Common myeloid progenitor, CD34-positive (primary cell): ENCODE measurements around the gene ST14.

ENCODE experiments used
- CTCF ChIA-PET: fragments of 350-600 bp; sonication (Branson Sonifier 250); formaldehyde crosslinking; loops from one replicate; lab custom pipeline; 2021; ENCODE audit warnings: antibody characterized with exemption; lab: Charles Lee
- POLR2A ChIA-PET: fragments of 350-600 bp; sonication (Branson Sonifier 250); formaldehyde crosslinking; loops from one replicate; lab custom pipeline; 2021; ENCODE audit warnings: antibody characterized with exemption; lab: Charles Lee
- DNase-seq, 3 donors: peaks; one replicate each; pipeline versions ENCODE4 v3.0.0 to v3.0.0-alpha.2; 2013
- H3K27ac ChIP-seq, 2 experiments: 1 replicate in 1 of 2; 2 replicates in 1 of 2; pipeline ENCODE4 v1.7.0; 2013; ENCODE audit warnings: inconsistent platforms in 2 of 2, low read length in 2 of 2, mild to moderate bottlenecking in 2 of 2, low read depth in 1 of 2, moderate library complexity in 1 of 2; ENCODE audit not compliant: severe bottlenecking in 2 of 2, insufficient read depth in 1 of 2, poor library complexity in 1 of 2
- H3K27me3 ChIP-seq, 5 experiments: replicated peaks in 2 of 5; 1 replicate in 3 of 5; 2 replicates in 2 of 5; pipeline versions ENCODE4 v1.6.1 to v1.7.0; 2013; ENCODE audit warnings: low read length in 4 of 5, mild to moderate bottlenecking in 2 of 5, moderate library complexity in 2 of 5, inconsistent platforms in 1 of 5; ENCODE audit not compliant: insufficient read depth in 5 of 5, control insufficient read depth in 4 of 5
- H3K36me3 ChIP-seq, 4 experiments: 1 replicate in 2 of 4; 2 replicates in 2 of 4; pipeline versions ENCODE4 v1.6.1 to v1.7.0; 2013; ENCODE audit warnings: low read length in 3 of 4, control low read depth in 1 of 4, mild to moderate bottlenecking in 1 of 4; ENCODE audit not compliant: control insufficient read depth in 4 of 4, insufficient read depth in 4 of 4
- H3K4me1 ChIP-seq, 4 experiments: 1 replicate in 3 of 4; 2 replicates in 1 of 4; pipeline versions ENCODE4 v1.6.1 to v1.7.1; 2013; ENCODE audit warnings: low read length in 3 of 4, mild to moderate bottlenecking in 3 of 4, control low read depth in 1 of 4, inconsistent platforms in 1 of 4, moderate library complexity in 1 of 4; ENCODE audit not compliant: control insufficient read depth in 4 of 4, insufficient read depth in 4 of 4; ENCODE audit errors: control extremely low read depth in 1 of 4
- H3K4me3 ChIP-seq, 7 experiments: 1 replicate in 4 of 7; 2 replicates in 3 of 7; pipeline versions ENCODE4 v1.5.1 to v1.7.0; 2013; ENCODE audit warnings: mild to moderate bottlenecking in 7 of 7, low read length in 6 of 7, moderate library complexity in 6 of 7, inconsistent platforms in 2 of 7, low read depth in 2 of 7, control low read depth in 1 of 7; ENCODE audit not compliant: insufficient read depth in 4 of 7, control insufficient read depth in 1 of 7; ENCODE audit errors: extremely low read depth in 1 of 7
- H3K9me3 ChIP-seq, 5 experiments: 1 replicate in 4 of 5; 2 replicates in 1 of 5; pipeline versions ENCODE4 v1.6.1 to v1.7.1; 2013; ENCODE audit warnings: low read length in 4 of 5, mild to moderate bottlenecking in 2 of 5, inconsistent platforms in 1 of 5, low read depth in 1 of 5, moderate library complexity in 1 of 5; ENCODE audit not compliant: control insufficient read depth in 4 of 5, insufficient read depth in 2 of 5; ENCODE audit errors: control extremely low read depth in 1 of 5
- WGBS: methylation state at CpG from one replicate; pipeline ENCODE4 v1.1.5; 2013; ENCODE audit not compliant: insufficient coverage; 5-methylcytosine and 5-hydroxymethylcytosine counted together

Gene ST14

GRCh38 chr11:130131961-130132850 is 27.4 kb upstream of the ST14 start:
- Histone ChIP-seq H3K27me3 (no peaks in the 10 kb centered on the region), H3K4me1 (no peaks in the 10 kb centered on the region), H3K9me3 (no peaks in the 10 kb centered on the region), H3K27ac (no peak overlapping the region), H3K4me3 (no peak overlapping the region), H3K36me3 (peaks cover 7 to 90% (median 61%) of the 10 kb centered on the region in 4 experiments)
- ChIA-PET POLR2A (interaction anchor here (0.6 kb wide), 1 partner anchor 147 kb away, joined by 3 read pairs; no protein-coding TSS in a partner anchor), CTCF (interaction anchor here (0.6 to 9.2 kb wide), 33 partner anchors 11 to 254 kb away, joined by 3 to 150 read pairs (median 4); partner anchors contain the start of genes APLP2 and PRDM10)
- 94% methylated on average over 3 of the region's 9 CpGs for WGBS
- DNase-seq, result peak; percentile 75 to 87 (median 83)

- ChIA-PET CTCF (interaction anchor here (0.6 to 9.2 kb wide), 7 partner anchors 10 to 256 kb away, joined by 3 to 150 read pairs (median 14); no protein-coding TSS in a partner anchor), POLR2A (no interaction called here)
- Histone ChIP-seq H3K36me3 (peaks cover 7 to 84% (median 58%) of the 10 kb centered on the region in 4 experiments), H3K27me3 (no peaks in the 10 kb centered on the region), H3K27ac (no peak overlapping the region), H3K9me3 (no peaks in the 10 kb centered on the region), H3K4me3 (no peak overlapping the region), H3K4me1 (no peaks in the 10 kb centered on the region)
- DNase-seq, result no peak
- 98% methylated on average over 7 of the region's 8 CpGs for WGBS
Observed at GRCh38 chr11:130133716-130134115, 25.9 kb upstream of the ST14 start.

DNA sequence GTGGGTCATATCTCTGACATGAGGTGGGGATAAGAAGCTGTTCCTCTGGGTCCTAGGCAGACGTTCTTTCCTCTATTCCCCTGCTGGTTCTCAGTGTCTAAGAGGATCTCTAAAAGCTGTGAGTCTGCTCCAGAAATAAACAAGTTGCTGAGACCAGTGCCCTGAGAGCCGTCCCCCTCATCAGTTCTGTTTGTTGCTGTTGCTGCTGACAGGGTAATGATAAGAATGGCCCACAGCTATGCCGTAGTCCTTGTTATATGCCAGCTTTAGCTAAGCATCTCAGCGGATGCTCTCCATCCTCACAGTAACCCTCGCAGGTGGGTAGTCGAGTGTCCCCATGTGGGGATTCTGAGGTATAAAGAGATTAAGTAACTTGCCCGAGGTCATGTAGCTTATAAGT is 23.5 kb upstream of the ST14 start:
- H3K9me3 ChIP-seq, result no peaks in the 10 kb centered on the region
- CTCF ChIA-PET, result interaction anchor here (0.8 to 9.2 kb wide), 8 partner anchors 9 to 258 kb away, joined by 3 to 130 read pairs (median 7); no protein-coding TSS in a partner anchor
- 98% methylated on average over 7 of the region's 7 CpGs for WGBS
- H3K27ac ChIP-seq, result no peak overlapping the region
- DNase-seq, result no peak
- H3K4me1 ChIP-seq, result no peaks in the 10 kb centered on the region
- peaks cover 9 to 79% (median 49%) of the 10 kb centered on the region in 4 experiments for H3K36me3 ChIP-seq
- H3K27me3 ChIP-seq, result no peaks in the 10 kb centered on the region
- POLR2A ChIA-PET, result no interaction called here
- H3K4me3 ChIP-seq, result no peak overlapping the region

DNA sequence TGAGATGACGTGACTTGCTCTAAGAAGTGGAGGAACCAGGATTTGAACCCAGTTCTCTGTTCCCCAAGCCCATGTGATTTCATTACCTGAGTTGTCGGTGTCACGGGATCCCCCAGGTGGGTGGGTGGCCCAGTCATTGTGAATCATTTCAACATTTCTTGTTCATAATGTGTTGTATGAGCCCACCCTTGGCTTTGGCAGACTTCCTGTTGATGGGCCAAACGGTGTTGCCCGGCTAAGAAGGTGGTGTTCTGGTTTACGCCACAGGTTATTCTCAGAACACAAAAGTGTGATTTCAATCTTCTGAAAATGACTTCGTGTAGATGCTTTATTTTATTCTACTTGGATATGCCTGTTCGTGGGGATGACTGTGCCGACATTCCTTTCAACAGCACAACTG is 21.6 kb upstream of the ST14 start:
- peaks cover 11 to 87% (median 58%) of the 10 kb centered on the region in 4 experiments for H3K36me3 ChIP-seq
- POLR2A ChIA-PET, result no interaction called here

GRCh38 chr11:130139401-130139800 is 20.2 kb upstream of the ST14 start:
- Histone ChIP-seq H3K4me1 (peaks cover 0 to 2% (median 0%) of the 10 kb centered on the region in 4 experiments), H3K4me3 (no peak overlapping the region), H3K27me3 (no peaks in the 10 kb centered on the region), H3K9me3 (no peaks in the 10 kb centered on the region), H3K27ac (no peak overlapping the region), H3K36me3 (peaks cover 17 to 87% (median 58%) of the 10 kb centered on the region in 4 experiments)
- CTCF ChIA-PET, result interaction anchor here (1.3 kb wide), 1 partner anchor 9 kb away, joined by 4 read pairs; no protein-coding TSS in a partner anchor
- POLR2A ChIA-PET, result interaction anchor here (0.6 kb wide), 1 partner anchor 234 kb away, joined by 3 read pairs; no protein-coding TSS in a partner anchor
- DNase-seq, result no peak
- 98% methylated on average over 9 of the region's 13 CpGs for WGBS

More for the DNA sequence above, 21.6 kb upstream of the ST14 start:
- no peak for DNase-seq
- Histone ChIP-seq H3K4me3 (no peak overlapping the region), H3K27me3 (no peaks in the 10 kb centered on the region), H3K4me1 (no peaks in the 10 kb centered on the region), H3K27ac (no peak overlapping the region), H3K9me3 (no peaks in the 10 kb centered on the region)
- CTCF ChIA-PET, result interaction anchor here (9.2 kb wide), 1 partner anchor 260 kb away, joined by 130 read pairs; no protein-coding TSS in a partner anchor
- 91% methylated on average over 7 of the region's 9 CpGs for WGBS

DNA sequence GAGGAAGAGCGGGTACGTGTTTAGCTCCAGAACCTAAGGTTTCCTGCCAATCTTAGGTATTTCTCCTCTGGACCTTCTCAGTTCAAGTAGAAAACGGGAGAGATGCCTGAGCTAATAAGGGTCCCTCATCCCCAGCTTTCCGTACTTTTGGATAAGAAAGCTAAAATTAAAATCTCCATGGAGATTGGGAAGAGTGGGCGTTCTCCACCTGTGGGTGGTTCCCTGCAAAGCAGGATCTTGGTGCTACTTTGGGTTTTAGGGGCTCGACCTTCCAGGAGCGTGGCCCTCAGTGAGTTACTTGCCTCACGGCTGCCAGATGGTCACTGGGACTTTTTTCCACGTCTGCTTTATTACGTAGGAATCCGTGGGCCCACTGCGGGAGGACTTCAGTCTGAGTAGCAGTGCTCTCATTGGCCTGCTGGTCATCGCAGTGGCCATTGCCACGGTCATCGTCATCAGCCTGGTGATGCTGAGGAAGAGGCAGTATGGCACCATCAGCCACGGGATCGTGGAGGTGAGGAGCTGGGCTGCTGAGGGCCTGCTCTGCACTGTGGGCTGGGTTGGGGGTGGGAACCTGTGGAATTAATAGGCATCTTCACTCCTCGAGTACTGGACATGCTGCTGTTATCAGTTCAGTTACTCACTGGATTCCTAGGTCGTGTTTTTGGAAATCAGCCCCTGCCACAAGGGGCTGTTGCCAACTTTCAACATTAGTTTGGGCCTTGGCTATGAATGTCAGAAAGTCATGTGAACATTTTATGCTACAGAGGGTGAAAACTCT is 17.8 kb upstream of the ST14 start:
- POLR2A ChIA-PET, result no interaction called here
- H3K27ac ChIP-seq, result no peak overlapping the region

More for the DNA sequence above, 17.8 kb upstream of the ST14 start:
- WGBS, result 96% methylated on average over 18 of the region's 19 CpGs
- DNase-seq, result no peak
- CTCF ChIA-PET, result interaction anchor here (0.5 to 2.0 kb wide), 2 partner anchors 10 to 215 kb away, joined by 3 to 5 read pairs; no protein-coding TSS in a partner anchor
- H3K27me3 ChIP-seq, result no peaks in the 10 kb centered on the region
- no peaks in the 10 kb centered on the region for H3K9me3 ChIP-seq
- peaks cover 1 to 16% (median 6%) of the 10 kb centered on the region in 4 experiments for H3K4me1 ChIP-seq
- no peak overlapping the region for H3K4me3 ChIP-seq
- peaks cover 18 to 76% (median 46%) of the 10 kb centered on the region in 4 experiments for H3K36me3 ChIP-seq
